Measurements from ENCODE around the gene GDNF. TPM values are rescaled to one million over a fixed set of nuclear protein-coding genes. Genes with fewer than 3 reads are reported as not detected.

The GDNF gene
- 1 to 10 TPM in 1 of 2 donors, under 1 TPM in 1; 0.58 to 2.4 TPM for total RNA-seq
- polyA plus RNA-seq (2013, experiment 1 of 2), result 1.1 TPM
- 0.58 TPM for polyA plus RNA-seq (2013, experiment 2 of 2)
- long read RNA-seq, experiment 1, result 0 reads
- long read RNA-seq, experiment 2, partial matches to known transcripts, result 0 of 1 reads
- long read RNA-seq, experiment 2, other reads (novel, unspliced or antisense), result 1 of 1 reads
- long read RNA-seq, experiment 3, partial matches to known transcripts, result 0 of 2 reads
- long read RNA-seq, experiment 3, other reads (novel, unspliced or antisense), result 2 of 2 reads
- long read RNA-seq, experiment 4, result 0 reads

DNA sequence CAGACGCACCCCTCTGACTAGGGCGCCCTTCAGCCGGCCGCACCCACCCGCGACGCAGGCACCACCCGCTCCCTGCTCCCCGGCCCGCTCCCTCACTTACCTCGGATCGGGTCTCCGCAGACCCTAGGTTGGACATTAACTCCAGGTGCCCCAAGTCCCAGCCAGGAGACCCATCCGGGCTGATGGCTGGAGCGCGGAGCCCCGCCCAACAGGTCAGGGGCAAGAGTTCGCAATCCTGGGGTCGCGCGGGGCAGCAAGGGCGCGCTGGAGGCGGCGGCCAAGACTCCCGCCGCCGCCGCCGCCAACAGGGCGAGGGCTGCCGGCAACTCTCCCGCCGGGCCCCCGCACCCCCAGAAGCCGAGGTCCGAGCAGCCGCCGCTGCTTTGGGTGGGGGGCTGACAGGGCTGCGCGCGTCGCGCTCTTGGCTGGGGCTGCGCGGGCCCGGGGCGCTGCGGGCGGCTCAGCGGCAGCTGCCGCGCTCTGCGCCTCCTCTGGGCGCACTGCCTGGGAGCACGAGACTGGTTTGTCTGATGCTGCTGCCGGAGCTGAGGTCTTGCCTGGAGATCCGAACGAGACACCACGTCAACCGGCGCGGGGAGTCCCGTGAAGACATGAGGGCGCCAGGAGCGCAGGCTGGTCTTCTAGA is at the start of gene GDNF:
GDNF (minus strand) TSS at position 635 of the 646 bp plus-strand sequence. CDS start 5,245 bp downstream, outside the sequence.
- Histone ChIP-seq H3K36me3 (ENCODE audit: control insufficient read depth, insufficient read depth, low read length) (no peaks in the 10 kb centered on the region), H3K4me1 (ENCODE audit: control insufficient read depth, insufficient read depth, low read length) (peaks cover 4% of the 10 kb centered on the region), H3K27me3 (ENCODE audit: control insufficient read depth, insufficient read depth, low read length, poor library complexity, severe bottlenecking) (peaks cover 67% of the 10 kb centered on the region), H3K27ac (ENCODE audit: low read depth, low read length) (no peak within 1 kb of the TSS), H3K9me3 (ENCODE audit: control insufficient read depth, low read length) (no peaks in the 10 kb centered on the region), H3K9ac (ENCODE audit: extremely low read depth, low read length, poor library complexity, severe bottlenecking) (no peak within 1 kb of the TSS), H3K4me3 (ENCODE audit: low read length) (peak within 1 kb of the TSS; percentile 78)
- no peaks in the 10 kb centered on the region for H3K36me3 Mint-ChIP-seq (ENCODE audit: low read depth)
- DNase-seq, result peak; percentile 75
- TF ChIP-seq, protein P1, sequence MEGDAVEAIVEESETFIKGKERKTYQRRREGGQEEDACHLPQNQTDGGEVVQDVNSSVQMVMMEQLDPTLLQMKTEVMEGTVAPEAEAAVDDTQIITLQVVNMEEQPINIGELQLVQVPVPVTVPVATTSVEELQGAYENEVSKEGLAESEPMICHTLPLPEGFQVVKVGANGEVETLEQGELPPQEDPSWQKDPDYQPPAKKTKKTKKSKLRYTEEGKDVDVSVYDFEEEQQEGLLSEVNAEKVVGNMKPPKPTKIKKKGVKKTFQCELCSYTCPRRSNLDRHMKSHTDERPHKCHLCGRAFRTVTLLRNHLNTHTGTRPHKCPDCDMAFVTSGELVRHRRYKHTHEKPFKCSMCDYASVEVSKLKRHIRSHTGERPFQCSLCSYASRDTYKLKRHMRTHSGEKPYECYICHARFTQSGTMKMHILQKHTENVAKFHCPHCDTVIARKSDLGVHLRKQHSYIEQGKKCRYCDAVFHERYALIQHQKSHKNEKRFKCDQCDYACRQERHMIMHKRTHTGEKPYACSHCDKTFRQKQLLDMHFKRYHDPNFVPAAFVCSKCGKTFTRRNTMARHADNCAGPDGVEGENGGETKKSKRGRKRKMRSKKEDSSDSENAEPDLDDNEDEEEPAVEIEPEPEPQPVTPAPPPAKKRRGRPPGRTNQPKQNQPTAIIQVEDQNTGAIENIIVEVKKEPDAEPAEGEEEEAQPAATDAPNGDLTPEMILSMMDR (conservative IDR thresholded peaks at IDR 0.05), result no peak
- peaks cover 62% of the 10 kb centered on the region for H3K27me3 Mint-ChIP-seq (ENCODE audit: insufficient read depth)
- no peak within 1 kb of the TSS for H3K27ac Mint-ChIP-seq
- peak within 1 kb of the TSS; percentile 64 for H3K4me3 Mint-ChIP-seq
- 0 to 1% methylated on average over 10 to 66 of the region's 66 CpGs for WGBS, 2 experiments (ENCODE audit: insufficient coverage in 1 of 2, insufficient read length in 1 of 2)
- no peaks in the 10 kb centered on the region for H3K9me3 Mint-ChIP-seq
- H3K4me1 Mint-ChIP-seq, result peaks cover 50% of the 10 kb centered on the region

- Histone ChIP-seq H3K36me3 (ENCODE audit: control insufficient read depth, insufficient read depth, low read length) (no peaks in the 10 kb centered on the region), H3K27me3 (ENCODE audit: control insufficient read depth, insufficient read depth, low read length, poor library complexity, severe bottlenecking) (no peaks in the 10 kb centered on the region), H3K27ac (ENCODE audit: low read depth, low read length) (no peak overlapping the region), H3K4me1 (ENCODE audit: control insufficient read depth, insufficient read depth, low read length) (no peaks in the 10 kb centered on the region), H3K9me3 (ENCODE audit: control insufficient read depth, low read length) (no peaks in the 10 kb centered on the region), H3K9ac (ENCODE audit: extremely low read depth, low read length, poor library complexity, severe bottlenecking) (no peak overlapping the region), H3K4me3 (ENCODE audit: low read length) (no peak overlapping the region)
- 96 to 97% methylated on average over 3 to 6 of the region's 6 CpGs for WGBS, 2 experiments (ENCODE audit: insufficient coverage in 1 of 2, insufficient read length in 1 of 2)
- no peaks in the 10 kb centered on the region for H3K9me3 Mint-ChIP-seq
- no peak overlapping the region for H3K27ac Mint-ChIP-seq
- no peak for DNase-seq
- peaks cover 4% of the 10 kb centered on the region for H3K4me1 Mint-ChIP-seq
- H3K36me3 Mint-ChIP-seq (ENCODE audit: low read depth), result no peaks in the 10 kb centered on the region
- no peak overlapping the region for H3K4me3 Mint-ChIP-seq
- peaks cover 7% of the 10 kb centered on the region for H3K27me3 Mint-ChIP-seq (ENCODE audit: insufficient read depth)
- TF ChIP-seq, protein P1 (conservative IDR thresholded peaks at IDR 0.05), result no peak
Observed at GRCh38 chr5:37888476-37888875, 48.6 kb upstream of the GDNF start.

DNA sequence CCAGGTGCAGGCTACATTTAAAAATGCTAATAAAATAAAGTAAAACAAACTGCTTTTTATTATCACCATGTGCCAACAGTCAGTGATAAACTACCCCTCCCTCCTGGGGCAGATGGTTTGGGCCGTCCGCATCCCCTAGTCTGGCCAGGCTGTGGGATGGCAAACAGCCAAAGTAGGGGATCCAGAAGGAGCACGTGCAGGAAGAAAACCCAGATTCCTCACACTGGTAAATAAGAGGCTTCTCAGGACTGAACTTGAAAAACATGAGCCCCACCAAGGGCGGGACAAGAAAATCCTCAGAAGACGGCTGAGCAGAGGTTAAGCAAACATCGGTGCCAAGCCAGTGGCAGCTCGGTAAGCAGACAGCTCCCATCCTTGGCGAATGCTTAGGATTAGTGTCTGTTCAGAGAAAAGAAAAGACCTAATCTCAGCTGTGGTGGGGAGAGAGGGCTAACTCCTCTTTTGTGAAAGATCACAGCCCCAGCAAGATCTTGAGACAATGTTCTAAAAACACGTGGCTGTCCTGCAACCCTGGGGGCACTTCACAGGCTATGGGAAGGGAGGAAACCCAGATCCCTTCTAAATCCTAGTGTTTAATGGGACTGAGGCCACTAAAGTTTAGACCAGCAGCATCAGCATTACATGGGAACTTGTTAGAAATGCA is 46.5 kb upstream of the GDNF start:
- Mint-ChIP-seq H3K4me1 (peaks cover 4% of the 10 kb centered on the region), H3K4me3 (no peak overlapping the region), H3K9me3 (no peaks in the 10 kb centered on the region), H3K27ac (no peak overlapping the region), H3K36me3 (ENCODE audit: low read depth) (no peaks in the 10 kb centered on the region), H3K27me3 (ENCODE audit: insufficient read depth) (peaks cover 12% of the 10 kb centered on the region)
- Histone ChIP-seq H3K4me3 (ENCODE audit: low read length) (no peak overlapping the region), H3K4me1 (ENCODE audit: control insufficient read depth, insufficient read depth, low read length) (no peaks in the 10 kb centered on the region), H3K27ac (ENCODE audit: low read depth, low read length) (no peak overlapping the region), H3K27me3 (ENCODE audit: control insufficient read depth, insufficient read depth, low read length, poor library complexity, severe bottlenecking) (no peaks in the 10 kb centered on the region), H3K36me3 (ENCODE audit: control insufficient read depth, insufficient read depth, low read length) (no peaks in the 10 kb centered on the region), H3K9me3 (ENCODE audit: control insufficient read depth, low read length) (no peaks in the 10 kb centered on the region), H3K9ac (ENCODE audit: extremely low read depth, low read length, poor library complexity, severe bottlenecking) (no peak overlapping the region)
- 85 to 91% methylated on average over 6 to 9 of the region's 9 CpGs for WGBS, 2 experiments (ENCODE audit: insufficient coverage in 1 of 2, insufficient read length in 1 of 2)
- no peak for DNase-seq
- TF ChIP-seq, protein P1 (conservative IDR thresholded peaks at IDR 0.05), result no peak
